HUES64 (cell line): ENCODE data around the gene PITX2.

Experiments used
- H3K27ac ChIP-seq: 2 replicates; pipeline ENCODE4 v1.7.0; 2013; ENCODE audit warnings: low read depth, low read length, inconsistent platforms
- H3K27me3 ChIP-seq: 2 replicates; pipeline ENCODE4 v1.6.1; 2013; ENCODE audit warnings: mild to moderate bottlenecking, low read length; ENCODE audit not compliant: insufficient read depth
- H3K36me3 ChIP-seq: 2 replicates; pipeline ENCODE4 v1.6.1; 2013; ENCODE audit warnings: mild to moderate bottlenecking, low read length; ENCODE audit not compliant: insufficient read depth
- H3K4me1 ChIP-seq: 2 replicates; pipeline ENCODE4 v1.6.1; 2013; ENCODE audit warnings: mild to moderate bottlenecking, low read length, moderate library complexity; ENCODE audit not compliant: insufficient read depth
- H3K4me3 ChIP-seq: 2 replicates; pipeline ENCODE4 v1.5.1; 2013; ENCODE audit warnings: mild to moderate bottlenecking, low read length, moderate library complexity
- H3K9ac ChIP-seq: 2 replicates; pipeline ENCODE4 v1.6.1; 2013; ENCODE audit warnings: mild to moderate bottlenecking, low read depth, low read length
- H3K9me3 ChIP-seq: 2 replicates; pipeline ENCODE4 v1.6.1; 2013; ENCODE audit warnings: low read depth, low read length; ENCODE audit not compliant: insufficient read depth
- WGBS: fragments of 150-250, 120-280 bp; methylation state at CpG from one replicate; pipeline ENCODE4 v1.1.7; 2013; ENCODE audit warnings: missing lambda C conversion rate; 5-methylcytosine and 5-hydroxymethylcytosine counted together

PITX2 gene

DNA sequence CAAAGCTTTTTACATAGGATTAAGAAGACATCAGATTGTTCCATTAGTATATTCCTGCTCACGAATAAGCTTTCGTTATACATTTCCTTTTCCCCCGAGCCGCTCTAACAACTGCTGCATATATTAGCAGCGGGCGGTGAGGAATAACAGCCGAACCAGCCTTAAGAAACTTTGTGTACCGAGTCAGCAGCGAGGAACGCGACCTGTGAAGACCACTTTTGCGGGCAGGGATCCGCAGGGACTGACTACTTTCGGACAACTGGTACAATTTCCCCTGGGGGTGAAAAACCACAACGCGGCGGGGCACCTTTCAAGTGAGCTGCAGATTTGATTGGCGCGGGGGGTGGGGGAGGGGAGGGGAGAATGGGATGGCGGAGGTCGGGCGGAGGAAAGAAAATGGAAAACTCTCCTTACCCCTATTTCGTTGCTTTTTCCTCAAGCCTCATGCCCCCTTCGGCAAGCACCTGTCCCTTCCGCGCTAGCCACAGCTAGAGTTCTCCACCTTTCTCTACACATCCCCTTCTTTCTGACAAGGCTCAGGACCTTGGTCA, 5.9 kb upstream of the PITX2 start:
- no peak overlapping the region for H3K9ac ChIP-seq
- H3K27ac ChIP-seq: no peak overlapping the region
- under 1% methylated on average over 21 of the region's 26 CpGs for WGBS
- peak overlapping the region; percentile 46 for H3K4me3 ChIP-seq
- no peaks in the 10 kb centered on the region for H3K9me3 ChIP-seq
- no peaks in the 10 kb centered on the region for H3K36me3 ChIP-seq
- H3K4me1 ChIP-seq: peaks cover 71% of the 10 kb centered on the region
- peaks cover 99% of the 10 kb centered on the region for H3K27me3 ChIP-seq

DNA sequence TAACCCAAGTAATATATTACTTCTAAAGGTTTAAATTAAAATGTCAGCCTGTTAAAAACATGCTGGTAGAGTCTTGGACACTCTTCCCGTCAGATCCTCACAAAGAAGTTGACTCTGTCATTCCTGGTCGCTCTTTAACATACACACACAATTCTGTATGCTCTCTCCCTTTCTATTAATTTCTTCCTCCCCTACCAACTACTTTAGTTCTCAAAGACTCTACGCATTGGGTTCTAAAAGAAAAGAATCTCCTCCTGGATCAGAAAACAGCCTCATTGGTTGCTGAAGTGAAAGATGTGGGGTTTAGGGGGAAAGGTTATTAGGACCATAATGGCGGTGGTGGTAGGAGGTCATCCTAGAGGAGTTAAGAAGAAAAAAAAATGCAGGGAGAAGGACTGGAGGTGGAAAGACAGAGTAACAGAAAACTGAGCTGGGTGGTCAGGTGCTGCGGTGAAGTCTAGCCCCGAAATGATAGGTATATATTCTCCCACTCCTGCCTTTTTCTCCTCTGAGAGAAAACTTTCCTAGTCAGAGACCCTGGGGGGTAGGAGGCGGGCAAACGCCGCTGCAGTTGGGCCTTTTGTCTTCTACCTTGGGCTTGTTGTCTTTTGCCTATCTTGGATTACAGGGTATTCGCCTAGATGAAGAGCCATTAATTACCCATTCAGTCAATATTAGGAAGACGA, 5.2 kb upstream of the PITX2 start:
- WGBS: 3% methylated on average over 11 of the region's 11 CpGs
- Histone ChIP-seq H3K9me3 (no peaks in the 10 kb centered on the region), H3K4me1 (peaks cover 71% of the 10 kb centered on the region), H3K9ac (no peak overlapping the region), H3K27me3 (peaks cover 99% of the 10 kb centered on the region), H3K4me3 (peak overlapping the region; percentile 46), H3K36me3 (no peaks in the 10 kb centered on the region), H3K27ac (no peak overlapping the region)

DNA sequence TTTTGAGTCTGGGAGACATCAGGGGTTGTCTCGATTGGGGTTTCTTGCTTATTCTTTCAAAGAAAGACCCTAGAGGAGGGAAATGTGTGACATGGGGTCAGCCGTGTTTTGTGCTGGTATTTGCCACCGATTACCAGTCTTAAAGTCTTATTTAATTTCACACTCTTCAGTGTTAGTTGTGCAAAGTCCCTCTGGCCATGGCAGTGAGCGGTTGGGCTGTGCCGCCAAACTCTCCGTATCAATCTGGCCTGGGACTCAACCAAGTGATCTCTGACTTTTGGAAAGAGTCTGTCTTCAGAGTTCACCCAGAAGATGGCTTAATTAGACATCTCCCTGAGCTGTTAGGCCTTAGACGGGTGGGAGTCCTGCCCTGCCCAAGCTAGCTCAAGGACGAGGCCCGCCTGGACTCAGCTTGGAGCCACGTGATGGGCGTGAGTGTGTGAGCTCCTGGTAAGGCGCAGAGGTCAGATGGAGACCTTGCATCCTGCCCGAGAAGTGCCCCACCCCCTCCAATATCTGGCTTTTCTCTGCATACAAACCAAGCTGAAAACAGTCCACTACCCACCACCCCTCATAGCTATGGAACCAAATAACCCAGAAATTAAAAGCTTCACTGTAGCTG, 3.8 kb upstream of the PITX2 start:
- Histone ChIP-seq H3K9me3 (no peaks in the 10 kb centered on the region), H3K4me1 (peaks cover 69% of the 10 kb centered on the region), H3K9ac (no peak overlapping the region), H3K27ac (no peak overlapping the region), H3K27me3 (peaks cover 100% of the 10 kb centered on the region), H3K36me3 (no peaks in the 10 kb centered on the region), H3K4me3 (no peak overlapping the region)
- 43% methylated on average over 13 of the region's 13 CpGs for WGBS

DNA sequence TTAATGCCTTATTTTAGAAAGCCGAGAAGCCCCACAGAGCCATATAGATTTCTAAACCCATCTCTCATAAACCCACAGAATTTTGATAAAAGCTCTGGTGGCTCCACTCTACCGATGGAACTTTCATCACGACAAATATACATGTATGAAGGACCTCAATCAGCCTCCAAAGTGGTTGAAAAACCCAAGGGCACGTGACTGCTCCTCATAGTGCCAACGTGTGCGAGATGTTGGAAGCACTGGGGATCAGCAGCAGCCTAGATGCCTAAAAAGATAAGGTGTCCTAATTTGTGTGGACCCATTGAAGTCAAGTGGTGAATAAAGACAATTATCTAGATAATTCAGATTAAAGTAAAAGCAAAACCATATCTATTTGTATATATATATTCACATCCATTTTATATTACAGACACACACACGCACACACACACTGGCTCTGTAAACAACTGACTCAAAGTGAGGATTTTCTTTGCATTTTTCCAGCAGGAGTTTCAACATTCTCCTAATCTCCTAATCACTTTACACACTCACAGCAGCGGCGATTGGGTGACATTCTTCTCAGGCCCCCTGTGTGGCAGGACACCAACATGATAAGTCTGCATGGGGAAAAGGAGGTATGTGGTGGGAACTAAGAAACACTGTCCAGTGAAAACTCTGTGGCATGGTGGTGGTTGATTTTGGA, 2.8 kb upstream of the PITX2 start:
- peaks cover 100% of the 10 kb centered on the region for H3K27me3 ChIP-seq
- H3K4me3 ChIP-seq: no peak overlapping the region
- peaks cover 66% of the 10 kb centered on the region for H3K4me1 ChIP-seq
- 46% methylated on average over 9 of the region's 9 CpGs for WGBS
- no peak overlapping the region for H3K27ac ChIP-seq
- H3K9me3 ChIP-seq: no peaks in the 10 kb centered on the region
- no peaks in the 10 kb centered on the region for H3K36me3 ChIP-seq
- no peak overlapping the region for H3K9ac ChIP-seq

DNA sequence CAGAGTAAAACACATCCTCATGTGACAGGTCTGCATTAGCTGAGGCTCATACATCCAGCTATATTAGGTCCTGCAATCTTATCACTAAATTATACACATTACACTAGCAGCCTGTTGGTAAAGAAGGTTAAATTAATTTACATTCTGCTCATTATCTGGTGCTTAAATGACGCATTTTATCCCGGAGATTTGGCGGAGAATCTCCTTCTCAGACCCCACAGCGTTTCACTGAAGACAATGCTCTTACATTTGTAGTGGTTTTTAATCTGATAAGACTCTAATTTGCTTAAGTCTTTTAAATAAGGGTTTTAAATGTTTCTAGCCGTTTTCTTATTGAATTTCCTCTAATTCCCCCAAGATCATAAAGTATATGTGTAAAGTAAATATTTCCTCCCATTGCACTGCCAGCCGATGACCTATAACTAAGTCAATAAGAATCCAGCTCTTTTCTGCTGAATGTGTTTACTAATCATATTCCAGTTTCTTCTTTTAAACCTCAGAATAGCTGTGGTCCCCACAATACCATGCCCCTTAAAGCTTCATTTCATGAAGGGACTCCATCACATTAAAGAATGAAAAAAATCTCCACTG, 2.1 kb upstream of the PITX2 start:
- peaks cover 66% of the 10 kb centered on the region for H3K4me1 ChIP-seq
- WGBS: 45% methylated on average over 5 of the region's 6 CpGs
- H3K36me3 ChIP-seq: no peaks in the 10 kb centered on the region
- H3K27me3 ChIP-seq: peaks cover 100% of the 10 kb centered on the region
- no peak overlapping the region for H3K27ac ChIP-seq
- no peak overlapping the region for H3K9ac ChIP-seq
- H3K4me3 ChIP-seq: no peak overlapping the region
- no peaks in the 10 kb centered on the region for H3K9me3 ChIP-seq

DNA sequence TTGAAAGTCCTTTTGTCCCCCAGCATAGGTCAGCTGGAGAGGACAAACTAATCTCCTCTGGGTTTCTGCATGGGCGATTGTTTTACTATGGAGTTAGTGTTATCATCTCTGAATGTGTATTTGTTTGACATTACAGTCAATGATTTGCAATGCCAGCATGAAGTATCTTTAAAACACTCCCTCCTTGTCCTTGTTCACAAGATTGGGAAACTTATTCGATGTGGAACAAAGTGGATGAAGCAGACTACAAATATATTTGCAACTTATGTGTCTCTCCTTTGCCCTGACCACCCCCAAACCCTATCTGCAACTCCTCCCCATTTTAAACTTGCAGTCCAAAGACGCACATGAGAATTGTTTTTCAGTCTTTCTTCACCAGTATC, 1.5 kb upstream of the PITX2 start:
- WGBS: 56% methylated on average over 3 of the region's 3 CpGs

DNA sequence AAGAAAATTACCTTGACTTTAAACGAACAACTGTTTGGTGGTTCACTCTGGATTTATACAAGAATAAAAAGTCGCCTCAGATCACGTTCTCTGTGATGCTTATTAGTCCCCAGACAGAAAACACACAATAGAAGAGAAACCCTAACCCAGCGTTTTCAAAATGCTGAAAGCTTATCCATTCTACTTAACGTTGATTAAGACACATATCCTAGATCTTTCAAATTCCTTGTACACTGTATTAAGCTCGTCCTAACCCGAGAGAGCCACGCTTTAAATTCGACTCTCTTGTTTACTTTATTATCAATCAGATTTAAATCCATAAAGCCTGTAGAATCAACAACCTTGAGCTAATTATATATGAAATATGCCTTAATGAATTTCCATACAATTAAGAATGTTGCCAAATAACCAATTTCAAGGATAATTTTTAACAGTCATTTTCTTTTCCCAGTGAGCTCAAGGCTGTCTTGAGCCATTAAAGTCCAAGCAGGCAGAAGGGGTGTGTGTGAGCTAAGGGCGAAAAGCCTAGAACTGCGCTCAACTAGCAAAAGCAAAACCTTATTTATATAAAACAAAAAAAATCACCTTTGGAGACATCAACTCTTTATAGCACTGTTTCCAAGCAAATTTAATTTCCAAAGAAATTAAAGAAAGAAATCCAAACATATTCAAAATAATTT, 981 bp upstream of the PITX2 start:
- 44% methylated on average over 11 of the region's 11 CpGs for WGBS
- peak overlapping the region; percentile 33; the same call in 1 of the 2 replicates for H3K4me3 ChIP-seq
- no peaks in the 10 kb centered on the region for H3K9me3 ChIP-seq
- H3K27me3 ChIP-seq: peaks cover 100% of the 10 kb centered on the region
- H3K36me3 ChIP-seq: no peaks in the 10 kb centered on the region
- no peak overlapping the region for H3K9ac ChIP-seq
- H3K4me1 ChIP-seq: peaks cover 64% of the 10 kb centered on the region
- no peak overlapping the region for H3K27ac ChIP-seq

More for the DNA sequence above, 1.5 kb upstream of the PITX2 start:
- no peak overlapping the region for H3K9ac ChIP-seq
- H3K4me1 ChIP-seq: peaks cover 62% of the 10 kb centered on the region
- no peaks in the 10 kb centered on the region for H3K36me3 ChIP-seq
- H3K27ac ChIP-seq: no peak overlapping the region
- no peaks in the 10 kb centered on the region for H3K9me3 ChIP-seq
- H3K4me3 ChIP-seq: no peak overlapping the region
- peaks cover 100% of the 10 kb centered on the region for H3K27me3 ChIP-seq

DNA sequence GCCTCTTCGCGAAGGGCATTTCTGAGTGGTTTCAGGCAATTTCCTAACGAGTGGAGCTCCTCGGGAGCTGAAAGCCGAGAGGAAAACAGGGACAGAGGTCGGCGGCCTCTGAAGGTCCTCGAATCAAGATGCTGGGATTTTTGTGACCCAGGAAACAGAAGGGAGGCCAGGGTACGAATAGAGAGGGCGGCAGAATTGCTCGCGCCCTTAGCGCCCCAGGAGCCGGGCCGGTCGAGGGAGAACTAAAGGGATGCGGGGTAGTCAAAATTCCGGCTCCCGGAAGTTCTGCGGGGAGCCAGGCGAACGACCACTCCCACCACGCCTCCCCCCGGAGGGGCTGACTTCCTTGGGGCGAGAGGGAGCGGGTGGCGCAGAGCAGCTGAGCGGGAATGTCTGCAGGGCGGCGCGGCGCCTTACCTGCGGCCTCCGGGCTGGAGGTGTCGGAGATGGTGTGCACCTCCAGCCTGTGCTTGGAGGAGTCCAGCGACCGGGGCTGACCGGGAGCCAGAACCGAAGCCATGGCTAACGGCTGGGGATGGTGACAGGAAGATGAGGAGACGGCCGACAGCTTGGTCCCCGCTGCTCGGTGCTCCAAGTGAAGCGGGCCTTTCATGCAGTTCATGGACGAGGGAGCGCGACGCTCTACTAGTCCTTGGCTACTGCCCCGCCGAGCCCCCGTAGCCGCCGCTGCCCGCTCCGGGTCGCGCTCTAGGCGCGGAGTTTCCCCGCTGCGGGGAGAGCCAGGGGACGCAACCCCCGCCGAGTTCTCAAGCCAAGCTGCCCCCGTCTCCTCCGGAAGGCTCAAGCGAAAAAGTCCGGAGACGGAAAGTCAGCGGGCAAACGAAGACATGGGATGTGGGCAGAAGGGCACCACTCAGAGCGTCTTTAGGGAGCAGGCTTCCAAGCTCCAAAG, 782 bp downstream of the PITX2 start:
- Histone ChIP-seq H3K36me3 (no peaks in the 10 kb centered on the region), H3K27ac (no peak overlapping the region)

DNA sequence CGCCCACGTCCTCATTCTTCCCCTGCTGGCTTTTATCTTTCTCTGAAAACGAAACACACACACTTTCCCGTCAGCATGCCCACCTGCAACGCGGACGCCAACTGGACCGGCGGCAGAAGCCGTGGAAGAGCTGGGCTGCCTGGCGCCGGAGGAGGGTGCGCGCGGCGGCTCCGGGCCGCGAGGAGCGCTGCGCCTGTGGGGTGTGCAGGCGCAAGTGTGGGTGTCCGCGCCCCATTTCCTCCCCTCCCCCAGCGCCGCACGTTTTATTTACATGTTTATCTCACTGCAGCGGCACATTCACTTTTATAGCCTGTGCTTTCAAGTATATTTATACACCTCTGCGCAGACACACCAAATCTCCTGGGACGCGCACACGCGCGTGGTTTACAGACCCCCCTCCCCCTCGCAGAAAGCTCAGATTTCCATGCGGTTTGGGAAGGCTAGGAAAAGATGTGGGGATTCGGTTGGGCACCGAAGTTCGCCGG, 1.5 kb downstream of the PITX2 start:
- H3K36me3 ChIP-seq: no peaks in the 10 kb centered on the region
- peaks cover 100% of the 10 kb centered on the region for H3K27me3 ChIP-seq
- peak overlapping the region; percentile 54 for H3K4me3 ChIP-seq
- H3K9me3 ChIP-seq: no peaks in the 10 kb centered on the region
- H3K9ac ChIP-seq: peak overlapping the region; percentile 78
- H3K4me1 ChIP-seq: peaks cover 62% of the 10 kb centered on the region
- WGBS: 1% methylated on average over 39 of the region's 40 CpGs
- no peak overlapping the region for H3K27ac ChIP-seq

More for the DNA sequence above, 782 bp downstream of the PITX2 start:
- Histone ChIP-seq H3K9ac (peak overlapping the region; percentile 78; the same call in 1 of the 2 replicates), H3K4me3 (peak overlapping the region; percentile 54), H3K9me3 (no peaks in the 10 kb centered on the region), H3K4me1 (peaks cover 62% of the 10 kb centered on the region), H3K27me3 (peaks cover 100% of the 10 kb centered on the region)
- 1% methylated on average over 73 of the region's 73 CpGs for WGBS
